Left lung (tissue), 10 donors: ENCODE data around the gene ZMYM3. TPM values are rescaled to one million over a fixed set of nuclear protein-coding genes. Genes with fewer than 3 reads are reported as not detected.
A peak's percentile ranks its signal among the peaks of the same experiment; 100 is the strongest.

Source experiments
- ATAC-seq: fragments of 200-7000 bp; cut with Tn5 transposase; one replicate; pipeline ENCODE4 v1.9.1; 2020; ENCODE audit warnings: moderate library complexity
- DNase-seq, 4 donors: peaks; one replicate each; pipeline ENCODE4 v3.0.0-alpha.2; 2013 to 2020
- H3K27ac ChIP-seq, 2 donors: fragments of 200-600 bp; sonication (generic) in 1 of 2; one replicate each; pipeline versions ENCODE4 v1.5.0 to v1.8.0; 2020 to 2021
- H3K27me3 ChIP-seq, 2 donors: fragments of 200-600 bp; sonication (generic) in 1 of 2; one replicate each; pipeline versions ENCODE4 v1.5.0 to v1.8.0; 2020 to 2021
- H3K36me3 ChIP-seq, 2 donors: fragments of 200-600 bp; sonication (generic) in 1 of 2; one replicate each; pipeline versions ENCODE4 v1.5.0 to v1.8.0; 2020 to 2021
- H3K4me1 ChIP-seq, 2 donors: fragments of 200-600 bp; one replicate each; pipeline ENCODE4 v1.8.0; 2021
- H3K4me3 ChIP-seq, 2 donors: fragments of 200-600 bp; sonication (generic) in 1 of 2; one replicate each; pipeline versions ENCODE4 v1.5.0 to v1.8.0; 2020 to 2021; ENCODE audit warnings: mild to moderate bottlenecking in 1 of 2
- H3K9me3 ChIP-seq, 2 donors: fragments of 200-600 bp; sonication (generic) in 1 of 2; one replicate each; pipeline versions ENCODE4 v1.5.0 to v1.8.0; 2020 to 2021
- CTCF ChIP-seq, 2 donors: fragments of 200-600 bp; sonication (generic) in 1 of 2; IDR thresholded peaks; one replicate each; pipeline versions ENCODE4 v1.5.0 to v1.8.0; 2021; ENCODE audit warnings: antibody characterized with exemption in 2 of 2
- intact Hi-C, 2 donors: fragments of 100-400 bp; cut with DNase I; formaldehyde crosslinking; loops; one replicate each; pipeline versions ENCODE4 v1.11.2 to v1.14.2; 2022
- polyA plus RNA-seq, 6 donors: library from polyadenylated mRNA; unstranded; fragments of 120-200 nt; gene quantifications; one replicate each; pipeline ENCODE4 v1.2.1, GENCODE V29; 2013; ENCODE audit not compliant: insufficient read length in 6 of 6
- total RNA-seq, 2 donors: library from RNA; stranded (reverse); fragmentation: NEBNext Ultra II Directional; extraction: Animal tissue kit (Norgen Biotek cat#: 25700); gene quantifications; one replicate each; pipeline ENCODE4 v1.2.1, GENCODE V29; 2021
- donor health status: DM: no; HTN: yes; CAD: no.
- donor health status: DM: no; HTN: no; CAD: no.

The ZMYM3 gene
- total and polyA plus RNA-seq, 8 donors: 19.5 to 63.8 (median 59.5) TPM

- Histone ChIP-seq H3K36me3 (no peaks in the 10 kb centered on the region), H3K27me3 (no peaks in the 10 kb centered on the region), H3K4me1 (no peaks in the 10 kb centered on the region), H3K4me3 (no peak overlapping the region), H3K9me3 (no peaks in the 10 kb centered on the region), H3K27ac (no peak overlapping the region)
- no peak for TF ChIP-seq CTCF (IDR thresholded peaks at IDR 0.05)
- DNase-seq (peak in 1 of 4 donors; percentile 24), ATAC-seq (no peak)
- intact Hi-C loops: no loop called here
Observed at GRCh38 chrX:71212536-71212935, 41.4 kb downstream of the ZMYM3 start.

- no peaks in the 10 kb centered on the region for H3K36me3 ChIP-seq
- H3K27me3 ChIP-seq: no peaks in the 10 kb centered on the region
- H3K9me3 ChIP-seq: no peaks in the 10 kb centered on the region
- H3K4me3 ChIP-seq: no peak overlapping the region
- TF ChIP-seq CTCF (IDR thresholded peaks at IDR 0.05): no peak
- intact Hi-C loops: no loop called here
- ATAC-seq (no peak), DNase-seq (no peak)
- no peaks in the 10 kb centered on the region for H3K4me1 ChIP-seq
- no peak overlapping the region for H3K27ac ChIP-seq
Observed at GRCh38 chrX:71210816-71211215, 43.1 kb downstream of the ZMYM3 start.

- intact Hi-C loops: no loop called here
- Histone ChIP-seq H3K9me3 (no peaks in the 10 kb centered on the region), H3K27me3 (no peaks in the 10 kb centered on the region), H3K4me3 (no peak overlapping the region), H3K27ac (no peak overlapping the region), H3K36me3 (no peaks in the 10 kb centered on the region), H3K4me1 (no peaks in the 10 kb centered on the region)
- no peak for TF ChIP-seq CTCF (IDR thresholded peaks at IDR 0.05)
- DNase-seq (no peak), ATAC-seq (no peak)
Observed at GRCh38 chrX:71199252-71200008, 54.5 kb downstream of the ZMYM3 start.

- no peak for TF ChIP-seq CTCF (IDR thresholded peaks at IDR 0.05)
- H3K36me3 ChIP-seq: no peaks in the 10 kb centered on the region
- H3K4me3 ChIP-seq: peak overlapping the region in 1 of 2 donors; percentile 38
- H3K9me3 ChIP-seq: no peaks in the 10 kb centered on the region
- ATAC-seq: peak; percentile 24
- H3K27me3 ChIP-seq: no peaks in the 10 kb centered on the region
- intact Hi-C loops: no loop called here
- no peak for DNase-seq
- no peaks in the 10 kb centered on the region for H3K4me1 ChIP-seq
- peak overlapping the region in 1 of 2 donors; percentile 25 for H3K27ac ChIP-seq
Observed at GRCh38 chrX:71198066-71198465, 55.9 kb downstream of the ZMYM3 start.

- DNase-seq (no peak), ATAC-seq (no peak)
- Histone ChIP-seq H3K27ac (no peak overlapping the region), H3K4me1 (no peaks in the 10 kb centered on the region), H3K9me3 (no peaks in the 10 kb centered on the region), H3K36me3 (no peaks in the 10 kb centered on the region), H3K4me3 (peak overlapping the region in 1 of 2 donors; percentile 38), H3K27me3 (no peaks in the 10 kb centered on the region)
- intact Hi-C loops: no loop called here
- TF ChIP-seq CTCF (IDR thresholded peaks at IDR 0.05): no peak
Observed at GRCh38 chrX:71195964-71196649, 57.8 kb downstream of the ZMYM3 start.
